KMS-11 (cell line): ENCODE data around the gene MAN1B1.

Experiments
- H2AFZ ChIP-seq: fragments of 200-600 bp; sonication (generic); 2 replicates; pipeline ENCODE4 v1.6.1; 2016; ENCODE audit warnings: antibody characterized with exemption, mixed run types, low read depth
- H3K27ac ChIP-seq: fragments of 200-600 bp; sonication (generic); 2 replicates; pipeline ENCODE4 v1.6.1; 2016; ENCODE audit warnings: mild to moderate bottlenecking, mixed run types
- H3K27me3 ChIP-seq: fragments of 200-600 bp; sonication (generic); 2 replicates; pipeline ENCODE4 v1.6.1; 2017; ENCODE audit warnings: mild to moderate bottlenecking, low read depth, mixed run types, moderate library complexity; ENCODE audit not compliant: insufficient read depth
- H3K36me3 ChIP-seq: fragments of 200-600 bp; sonication (generic); 2 replicates; pipeline ENCODE4 v1.6.1; 2017; ENCODE audit warnings: mild to moderate bottlenecking, mixed run types; ENCODE audit not compliant: insufficient read depth
- H3K4me1 ChIP-seq: fragments of 200-600 bp; sonication (generic); 2 replicates; pipeline ENCODE4 v1.6.1; 2016; ENCODE audit warnings: mild to moderate bottlenecking, low read depth, mixed run types; ENCODE audit not compliant: poor library complexity, severe bottlenecking
- H3K4me2 ChIP-seq: fragments of 200-600 bp; sonication (generic); 2 replicates; pipeline ENCODE4 v1.7.0; 2016; ENCODE audit warnings: mild to moderate bottlenecking, mixed run types
- H3K4me3 ChIP-seq: fragments of 200-600 bp; sonication (generic); IDR thresholded peaks from 2 replicates; pipeline ENCODE4 v1.6.1; 2017; ENCODE audit warnings: low read depth, low read length, mixed read lengths; ENCODE audit not compliant: insufficient read depth
- H3K79me2 ChIP-seq: fragments of 200-600 bp; sonication (generic); 2 replicates; pipeline ENCODE4 v1.6.1; 2016; ENCODE audit warnings: low read depth, mixed run types; ENCODE audit not compliant: insufficient read depth
- H3K9ac ChIP-seq: fragments of 200-600 bp; sonication (generic); 2 replicates; pipeline ENCODE4 v1.6.1; 2016; ENCODE audit warnings: mild to moderate bottlenecking, mixed run types
- H4K20me1 ChIP-seq: fragments of 200-600 bp; sonication (generic); 2 replicates; pipeline ENCODE4 v1.6.1; 2016; ENCODE audit warnings: mild to moderate bottlenecking, mixed run types; ENCODE audit not compliant: insufficient read depth
- TF ChIP-seq, protein P1 (sequence below): fragments of 200-600 bp; sonication (generic); conservative IDR thresholded peaks from 2 replicates; pipeline ENCODE4 v1.6.1; 2017; ENCODE audit warnings: low read depth, mild to moderate bottlenecking, antibody characterized with exemption, low read length, moderate library complexity, mixed read lengths

The MAN1B1 gene

DNA sequence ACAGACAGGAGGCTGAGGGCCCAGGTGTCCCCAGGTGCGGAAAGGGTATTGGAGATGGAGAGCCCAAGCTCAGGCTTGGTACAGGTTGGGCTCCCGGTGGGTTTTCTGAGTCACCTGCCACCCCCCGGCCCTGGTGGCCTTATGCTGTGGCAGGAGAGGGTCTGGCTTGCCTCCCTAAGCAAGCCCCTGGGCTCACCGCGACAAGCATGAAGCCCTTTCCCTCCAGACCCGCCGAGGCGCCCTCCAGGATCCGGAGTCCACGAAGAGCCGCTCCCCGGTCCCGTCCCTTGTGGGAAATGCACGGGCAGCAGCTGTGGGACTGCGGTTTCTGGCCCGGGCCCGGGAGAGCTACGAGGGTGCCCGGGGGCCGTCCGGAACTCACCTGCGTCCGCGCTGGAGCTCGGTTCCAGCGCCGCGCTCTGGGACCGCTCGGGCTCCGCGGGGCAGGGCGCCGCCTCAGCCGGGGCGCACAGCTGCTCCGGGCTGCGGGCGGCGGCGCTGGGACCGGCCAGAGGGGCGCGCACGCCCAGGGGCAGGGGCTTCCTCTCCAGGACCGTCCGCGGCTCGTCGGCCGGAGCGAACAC, 17.2 kb upstream of the MAN1B1 start:
- Histone ChIP-seq H3K4me1 (peaks cover 25% of the 10 kb centered on the region), H3K36me3 (no peaks in the 10 kb centered on the region), H4K20me1 (0 out of 2 replicates have a peak, but pooled peaks cover 6% of the 10 kb centered on the region), H2AFZ (peak overlapping the region; percentile 71), H3K27me3 (no peaks in the 10 kb centered on the region), H3K9ac (no peak overlapping the region), H3K27ac (no peak overlapping the region), H3K79me2 (no peaks in the 10 kb centered on the region), H3K4me3 (no peak overlapping the region), H3K4me2 (peak overlapping the region; percentile 86)
- TF ChIP-seq, protein P1, sequence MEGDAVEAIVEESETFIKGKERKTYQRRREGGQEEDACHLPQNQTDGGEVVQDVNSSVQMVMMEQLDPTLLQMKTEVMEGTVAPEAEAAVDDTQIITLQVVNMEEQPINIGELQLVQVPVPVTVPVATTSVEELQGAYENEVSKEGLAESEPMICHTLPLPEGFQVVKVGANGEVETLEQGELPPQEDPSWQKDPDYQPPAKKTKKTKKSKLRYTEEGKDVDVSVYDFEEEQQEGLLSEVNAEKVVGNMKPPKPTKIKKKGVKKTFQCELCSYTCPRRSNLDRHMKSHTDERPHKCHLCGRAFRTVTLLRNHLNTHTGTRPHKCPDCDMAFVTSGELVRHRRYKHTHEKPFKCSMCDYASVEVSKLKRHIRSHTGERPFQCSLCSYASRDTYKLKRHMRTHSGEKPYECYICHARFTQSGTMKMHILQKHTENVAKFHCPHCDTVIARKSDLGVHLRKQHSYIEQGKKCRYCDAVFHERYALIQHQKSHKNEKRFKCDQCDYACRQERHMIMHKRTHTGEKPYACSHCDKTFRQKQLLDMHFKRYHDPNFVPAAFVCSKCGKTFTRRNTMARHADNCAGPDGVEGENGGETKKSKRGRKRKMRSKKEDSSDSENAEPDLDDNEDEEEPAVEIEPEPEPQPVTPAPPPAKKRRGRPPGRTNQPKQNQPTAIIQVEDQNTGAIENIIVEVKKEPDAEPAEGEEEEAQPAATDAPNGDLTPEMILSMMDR = no peak

DNA sequence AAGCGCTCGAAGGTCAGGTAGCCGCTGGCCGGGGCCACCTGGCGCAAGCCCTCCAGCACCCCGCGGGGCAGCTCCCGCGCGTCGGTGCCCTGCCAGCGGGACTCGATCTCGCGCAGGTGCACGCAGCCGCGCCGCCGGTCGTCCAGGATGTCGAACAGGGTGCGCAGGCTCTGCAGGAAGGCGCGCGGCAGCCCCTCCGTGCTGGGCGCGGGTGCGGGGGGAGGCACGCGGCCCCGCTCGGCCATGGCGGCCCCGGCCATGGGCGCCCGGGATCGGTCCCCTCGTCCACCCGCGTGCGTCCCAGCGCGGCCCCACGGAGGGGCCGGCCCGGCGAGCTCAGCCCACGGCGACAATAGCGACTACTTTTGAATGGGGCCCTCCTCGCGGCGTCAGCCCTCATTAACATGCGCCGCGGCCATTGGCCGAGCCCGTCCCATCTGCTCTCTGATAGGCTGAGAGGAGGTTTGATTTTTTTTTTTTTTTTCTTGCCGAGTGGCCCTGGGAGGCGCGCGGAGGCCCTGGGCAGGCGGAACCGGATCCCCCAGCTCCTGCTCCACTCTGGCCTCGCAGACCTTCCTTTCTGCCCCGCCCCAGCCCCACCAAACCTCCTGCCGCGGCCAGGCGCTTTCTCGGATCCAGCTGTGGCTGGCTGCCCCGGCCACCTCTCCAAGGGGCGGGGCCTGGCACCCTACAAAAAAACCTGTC, 16.4 kb upstream of the MAN1B1 start, which contains the start of gene SAPCD2:
TSS of gene SAPCD2 (minus strand) at position 357 of the 705 bp plus-strand sequence. CDS start at position 260, 97 bp downstream.
- Histone ChIP-seq H3K36me3 (no peaks in the 10 kb centered on the region), H3K4me2 (peak within 1 kb of the TSS; percentile 88), H3K4me1 (peaks cover 25% of the 10 kb centered on the region), H3K79me2 (no peaks in the 10 kb centered on the region), H3K27me3 (no peaks in the 10 kb centered on the region), H2AFZ (peak within 1 kb of the TSS; percentile 71), H3K9ac (peak within 1 kb of the TSS; percentile 37; the same call in 1 of the 2 replicates), H3K27ac (peak within 1 kb of the TSS; percentile 24; the same call in 1 of the 2 replicates), H4K20me1 (0 out of 2 replicates have a peak, but pooled peaks cover 6% of the 10 kb centered on the region), H3K4me3 (no peak within 1 kb of the TSS)
- TF ChIP-seq, protein P1 = no peak

DNA sequence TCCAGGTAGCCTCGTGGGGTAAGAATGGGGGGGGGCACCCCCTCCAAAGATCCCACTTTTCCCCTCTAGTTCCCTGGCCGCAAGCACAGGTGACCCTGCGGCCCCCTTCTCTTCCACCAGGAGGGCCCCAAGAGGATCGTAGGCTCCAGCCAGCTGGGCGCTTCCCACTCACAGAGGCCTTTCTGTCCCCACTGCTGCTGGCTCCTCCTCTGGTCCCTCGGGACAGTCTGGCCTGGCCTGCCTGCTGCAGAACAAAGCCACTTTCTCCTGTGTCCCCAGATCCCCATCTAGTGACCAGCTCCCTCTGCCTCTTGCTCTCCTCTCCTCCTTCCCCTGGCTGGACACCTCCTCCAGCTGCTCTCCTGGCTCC, 15.9 kb upstream of the MAN1B1 start:
- peak overlapping the region; percentile 71 for H2AFZ ChIP-seq
- peak overlapping the region; percentile 24; the same call in 1 of the 2 replicates for H3K27ac ChIP-seq
- TF ChIP-seq, protein P1 = no peak

DNA sequence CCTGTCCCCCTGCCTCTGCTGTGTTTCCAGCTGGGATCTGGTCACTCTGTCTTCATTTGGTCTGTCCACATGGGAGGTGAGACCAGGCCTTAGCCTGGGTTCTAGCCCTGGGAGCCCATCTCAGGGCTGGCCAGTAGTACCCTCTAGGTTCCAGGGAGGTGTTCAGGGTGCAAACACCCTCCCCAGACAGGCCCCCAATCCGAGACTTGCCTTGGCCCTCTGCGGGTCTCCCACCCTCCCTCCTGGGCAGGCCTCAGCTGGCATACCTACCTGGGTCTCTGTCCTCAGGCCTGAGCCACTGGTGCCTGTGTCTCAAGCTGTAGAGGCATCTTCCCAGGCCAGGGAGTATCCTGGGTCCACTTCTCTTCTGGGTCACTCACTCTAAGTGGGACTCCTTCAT, 15.5 kb upstream of the MAN1B1 start:
- peaks cover under 1% of the 10 kb centered on the region; the same call in 1 of the 2 replicates for H3K27me3 ChIP-seq
- H3K27ac ChIP-seq = no peak overlapping the region
- H3K79me2 ChIP-seq = no peaks in the 10 kb centered on the region
- peak overlapping the region; percentile 37; the same call in 1 of the 2 replicates for H3K9ac ChIP-seq
- peak overlapping the region; percentile 71; the same call in 1 of the 2 replicates for H2AFZ ChIP-seq
- H3K36me3 ChIP-seq = no peaks in the 10 kb centered on the region
- H3K4me2 ChIP-seq = peak overlapping the region; percentile 88
- no peak overlapping the region for H3K4me3 ChIP-seq
- TF ChIP-seq, protein P1 = no peak
- 0 out of 2 replicates have a peak, but pooled peaks cover 6% of the 10 kb centered on the region for H4K20me1 ChIP-seq
- peaks cover 25% of the 10 kb centered on the region for H3K4me1 ChIP-seq

More for the DNA sequence above, 15.9 kb upstream of the MAN1B1 start:
- Histone ChIP-seq H3K4me1 (peaks cover 25% of the 10 kb centered on the region), H3K36me3 (no peaks in the 10 kb centered on the region), H3K4me3 (no peak overlapping the region), H4K20me1 (0 out of 2 replicates have a peak, but pooled peaks cover 6% of the 10 kb centered on the region), H3K27me3 (no peaks in the 10 kb centered on the region), H3K9ac (peak overlapping the region; percentile 37; the same call in 1 of the 2 replicates), H3K4me2 (peak overlapping the region; percentile 88), H3K79me2 (no peaks in the 10 kb centered on the region)
